ENCODE results near the gene CNOT9. TPM values are rescaled to one million over a fixed set of nuclear protein-coding genes. Genes with fewer than 3 reads are reported as not detected.

The CNOT9 gene
- total RNA-seq, 2 donors from 2014 or later, result 92.9 to 147 TPM

DNA sequence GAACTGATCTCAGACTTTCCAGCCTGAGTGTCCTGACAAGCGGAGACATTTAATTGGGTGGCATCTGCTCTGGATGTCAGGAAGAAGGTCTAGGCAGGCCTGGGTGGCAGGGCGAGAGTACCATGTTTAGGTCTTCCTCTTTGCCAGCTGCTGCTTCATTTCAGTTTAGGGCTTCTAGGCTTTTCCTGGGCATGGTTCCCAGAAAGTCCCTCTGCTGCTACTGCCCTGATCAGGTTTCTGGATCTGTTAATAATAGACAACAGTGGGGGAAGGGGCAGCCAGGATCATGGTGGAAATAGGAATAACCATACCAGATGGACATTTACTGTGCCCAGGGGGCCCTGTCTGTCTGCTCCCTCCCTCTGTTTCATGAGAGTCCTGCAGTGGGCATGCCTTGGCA lies 36.8 kb downstream of the CNOT9 start:
- no peaks in the 10 kb centered on the region for H3K9me3 Mint-ChIP-seq
- no peak overlapping the region for H3K4me3 Mint-ChIP-seq
- no peak overlapping the region for H3K27ac Mint-ChIP-seq
- ATAC-seq, result no peak
- peaks cover 17 to 18% of the 10 kb centered on the region in 2 donors for H3K27me3 Mint-ChIP-seq
- DNase-seq (ENCODE audit: low spot score), result no peak
- no peaks in the 10 kb centered on the region for H3K4me1 Mint-ChIP-seq (ENCODE audit: low read depth in 2 of 2)
- no peaks in the 10 kb centered on the region for H3K36me3 Mint-ChIP-seq

DNA sequence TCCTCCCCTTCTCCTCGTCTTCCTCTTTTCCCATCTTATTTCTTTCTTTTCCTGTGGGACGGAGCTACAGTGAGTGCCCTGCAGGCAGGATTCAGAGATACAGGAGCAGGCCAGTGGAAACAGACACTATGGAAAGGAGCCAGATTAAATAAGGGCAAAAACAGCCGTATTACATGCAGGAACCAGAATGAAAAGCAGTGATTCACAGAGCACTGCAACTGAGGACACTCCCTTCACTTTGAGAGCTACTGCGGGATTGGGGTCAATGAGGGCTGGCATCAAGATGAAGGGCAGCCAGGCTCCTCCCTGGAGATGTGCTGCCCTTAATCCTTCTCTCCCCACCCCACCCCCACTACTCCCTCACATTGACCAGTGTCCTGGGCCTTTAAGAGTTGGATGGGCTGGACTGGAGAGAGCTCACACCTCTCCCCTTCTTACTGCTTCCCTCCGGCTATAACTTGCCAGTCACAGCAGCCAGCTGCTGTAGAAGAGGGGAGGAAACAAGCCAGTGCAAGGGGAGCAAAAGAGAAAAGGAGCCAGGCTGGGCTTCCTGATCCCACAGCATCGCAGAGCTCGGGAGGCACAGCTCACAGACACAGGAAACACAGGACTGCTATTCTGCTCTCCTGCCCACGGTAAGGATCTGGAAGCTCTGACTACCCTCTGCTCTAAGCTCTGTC lies 38.9 kb downstream of the CNOT9 start, which contains the start of gene PLCD4:
PLCD4 (plus strand) TSS at position 464 of the 680 bp plus-strand sequence. CDS start 7,841 bp downstream, outside the sequence.
- H3K4me1 Mint-ChIP-seq (ENCODE audit: low read depth in 2 of 2), result no peaks in the 10 kb centered on the region
- H3K27me3 Mint-ChIP-seq, result peaks cover 17 to 18% of the 10 kb centered on the region in 2 donors
- ATAC-seq (peak in 1 of 2 donors; percentile 45), DNase-seq (ENCODE audit: low spot score) (no peak)
- no peaks in the 10 kb centered on the region for H3K9me3 Mint-ChIP-seq
- no peak within 1 kb of the TSS for H3K27ac Mint-ChIP-seq
- no peak within 1 kb of the TSS for H3K4me3 Mint-ChIP-seq
- H3K36me3 Mint-ChIP-seq, result no peaks in the 10 kb centered on the region

DNA sequence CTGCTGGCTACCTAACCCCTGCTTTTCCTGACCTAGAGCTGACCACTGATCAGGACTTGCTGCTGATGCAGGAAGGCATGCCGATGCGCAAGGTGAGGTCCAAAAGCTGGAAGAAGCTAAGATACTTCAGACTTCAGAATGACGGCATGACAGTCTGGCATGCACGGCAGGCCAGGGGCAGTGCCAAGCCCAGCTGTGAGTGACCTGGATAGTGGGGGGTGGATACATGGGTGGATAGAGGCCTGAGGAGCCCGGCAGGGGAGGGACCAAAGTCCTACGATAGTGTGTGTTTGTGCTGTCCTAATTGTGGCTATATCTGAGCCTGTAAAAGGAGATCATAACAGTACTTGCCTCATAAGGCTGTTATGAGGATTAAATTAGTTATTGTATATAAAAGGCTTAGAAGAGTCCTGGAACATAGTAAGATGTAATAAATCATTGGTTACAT lies 47.3 kb downstream of the CNOT9 start:
- Mint-ChIP-seq H3K27me3 (no peaks in the 10 kb centered on the region), H3K36me3 (no peaks in the 10 kb centered on the region), H3K4me3 (no peak overlapping the region), H3K27ac (no peak overlapping the region), H3K9me3 (no peaks in the 10 kb centered on the region), H3K4me1 (ENCODE audit: low read depth in 2 of 2) (no peaks in the 10 kb centered on the region)
- DNase-seq (ENCODE audit: low spot score) (no peak), ATAC-seq (peak in 1 of 2 donors; percentile 43)

DNA sequence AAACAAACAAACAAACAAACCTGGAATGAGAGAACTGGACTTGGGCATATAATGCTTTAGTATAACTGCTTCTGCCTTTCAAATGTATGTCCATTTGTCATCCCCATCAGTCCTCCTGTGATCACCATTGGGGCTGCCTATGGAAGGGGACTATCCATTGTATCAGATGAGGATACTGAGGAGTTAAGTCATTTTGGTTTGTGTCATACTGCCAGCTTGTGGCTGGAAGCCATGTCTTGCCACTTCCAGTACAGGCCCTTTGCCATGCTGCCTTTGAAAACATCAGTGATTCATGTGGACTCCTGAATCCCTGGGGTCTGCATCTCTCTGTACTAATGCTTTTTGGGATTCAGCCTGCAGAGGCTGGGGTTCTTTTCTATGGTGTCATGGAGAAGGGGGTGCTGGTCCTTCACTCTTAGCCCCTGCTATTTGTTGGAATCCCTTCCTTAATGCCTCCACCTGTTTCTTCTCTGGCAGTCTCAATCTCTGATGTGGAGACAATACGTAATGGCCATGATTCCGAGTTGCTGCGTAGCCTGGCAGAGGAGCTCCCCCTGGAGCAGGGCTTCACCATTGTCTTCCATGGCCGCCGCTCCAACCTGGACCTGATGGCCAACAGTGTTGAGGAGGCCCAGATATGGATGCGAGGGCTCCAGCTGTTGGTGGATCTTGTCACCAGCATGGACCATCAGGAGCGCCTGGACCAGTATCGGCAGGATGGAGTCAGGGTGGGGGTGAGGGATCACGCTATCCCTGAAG lies 49.6 kb downstream of the CNOT9 start:
- Mint-ChIP-seq H3K36me3 (no peaks in the 10 kb centered on the region), H3K4me3 (no peak overlapping the region), H3K9me3 (no peaks in the 10 kb centered on the region), H3K4me1 (ENCODE audit: low read depth in 2 of 2) (no peaks in the 10 kb centered on the region), H3K27ac (no peak overlapping the region), H3K27me3 (no peaks in the 10 kb centered on the region)
- ATAC-seq, result peak in 1 of 2 donors; percentile 31
- DNase-seq (ENCODE audit: low spot score), result no peak

DNA sequence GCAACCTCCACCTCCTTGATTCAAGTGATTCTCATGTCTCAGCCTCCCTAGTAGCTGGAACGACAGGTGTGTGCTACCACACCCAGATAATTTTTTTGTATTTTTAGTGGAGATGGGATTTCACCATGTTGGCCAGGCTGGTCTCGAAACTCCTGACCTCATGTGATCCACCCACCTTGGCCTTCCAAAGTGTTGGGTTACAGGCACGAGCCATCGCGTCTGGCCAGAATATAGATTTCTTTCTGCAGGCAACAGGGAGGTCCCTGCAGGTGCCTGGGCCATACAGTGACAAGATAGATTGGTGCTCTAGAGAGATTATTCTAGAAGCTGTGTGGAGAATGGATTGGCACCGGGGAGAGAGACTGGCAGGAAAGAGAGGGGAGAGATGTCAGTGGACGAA lies 52.4 kb downstream of the CNOT9 start:
- ATAC-seq (no peak), DNase-seq (ENCODE audit: low spot score) (no peak)
- Mint-ChIP-seq H3K36me3 (no peaks in the 10 kb centered on the region), H3K9me3 (no peaks in the 10 kb centered on the region), H3K27ac (no peak overlapping the region), H3K27me3 (no peaks in the 10 kb centered on the region), H3K4me3 (no peak overlapping the region), H3K4me1 (ENCODE audit: low read depth in 2 of 2) (no peaks in the 10 kb centered on the region)

DNA sequence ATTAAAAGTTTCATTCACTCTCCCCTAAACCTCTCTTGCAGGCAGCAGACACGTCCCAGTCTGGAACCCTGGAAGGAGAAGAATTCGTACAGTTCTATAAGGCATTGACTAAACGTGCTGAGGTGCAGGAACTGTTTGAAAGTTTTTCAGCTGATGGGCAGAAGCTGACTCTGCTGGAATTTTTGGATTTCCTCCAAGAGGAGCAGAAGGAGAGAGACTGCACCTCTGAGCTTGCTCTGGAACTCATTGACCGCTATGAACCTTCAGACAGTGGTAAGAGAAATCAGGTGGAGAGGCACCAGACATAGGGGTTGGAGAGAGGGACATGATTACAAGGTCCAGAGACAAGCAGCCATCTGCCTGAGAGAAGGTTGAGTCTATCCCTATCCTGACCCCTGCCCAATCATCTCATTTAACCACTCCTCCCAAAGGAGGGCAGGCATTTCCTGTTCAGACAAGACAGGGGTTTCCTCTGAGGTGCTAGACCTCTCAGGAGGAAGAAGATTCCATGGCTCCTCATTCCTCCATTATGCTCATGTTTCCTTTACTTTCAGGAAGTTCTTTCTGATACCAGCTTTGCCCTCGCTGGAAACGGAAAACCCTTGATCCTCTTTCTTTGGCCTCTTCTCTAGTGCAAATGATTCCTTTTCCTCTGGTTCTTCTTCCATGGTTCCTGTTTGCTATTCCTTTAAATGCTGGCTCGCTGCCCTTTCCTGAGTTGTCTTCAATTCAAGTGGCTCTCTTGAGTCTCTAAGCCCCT lies 54.1 kb downstream of the CNOT9 start:
- DNase-seq (ENCODE audit: low spot score), result no peak
- no peaks in the 10 kb centered on the region for H3K27me3 Mint-ChIP-seq
- no peaks in the 10 kb centered on the region for H3K36me3 Mint-ChIP-seq
- no peaks in the 10 kb centered on the region for H3K9me3 Mint-ChIP-seq
- H3K27ac Mint-ChIP-seq, result no peak overlapping the region
- H3K4me3 Mint-ChIP-seq, result no peak overlapping the region
- H3K4me1 Mint-ChIP-seq (ENCODE audit: low read depth in 2 of 2), result no peaks in the 10 kb centered on the region
- ATAC-seq, result peak in 1 of 2 donors; percentile 40

DNA sequence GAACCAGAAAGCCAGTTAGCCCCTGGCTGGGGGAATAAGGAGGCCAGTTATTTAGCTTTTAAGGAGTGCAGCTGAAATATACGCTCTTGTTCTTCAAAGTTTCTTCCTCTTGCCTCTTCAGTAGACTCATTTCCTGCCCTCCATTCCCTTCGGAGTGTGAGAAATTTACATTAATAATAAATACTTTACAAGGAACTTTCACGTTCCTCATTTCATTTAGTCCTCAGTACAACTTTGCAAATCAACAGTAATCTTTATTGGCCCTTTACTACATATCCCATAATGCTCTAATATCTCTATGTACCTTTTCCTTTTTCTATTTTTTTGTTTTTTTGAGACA lies 54.7 kb downstream of the CNOT9 start:
- ATAC-seq, result no peak
- Mint-ChIP-seq H3K27ac (no peak overlapping the region), H3K36me3 (no peaks in the 10 kb centered on the region), H3K4me3 (no peak overlapping the region), H3K27me3 (no peaks in the 10 kb centered on the region), H3K9me3 (no peaks in the 10 kb centered on the region), H3K4me1 (ENCODE audit: low read depth in 2 of 2) (no peaks in the 10 kb centered on the region)
- DNase-seq (ENCODE audit: low spot score), result no peak

DNA sequence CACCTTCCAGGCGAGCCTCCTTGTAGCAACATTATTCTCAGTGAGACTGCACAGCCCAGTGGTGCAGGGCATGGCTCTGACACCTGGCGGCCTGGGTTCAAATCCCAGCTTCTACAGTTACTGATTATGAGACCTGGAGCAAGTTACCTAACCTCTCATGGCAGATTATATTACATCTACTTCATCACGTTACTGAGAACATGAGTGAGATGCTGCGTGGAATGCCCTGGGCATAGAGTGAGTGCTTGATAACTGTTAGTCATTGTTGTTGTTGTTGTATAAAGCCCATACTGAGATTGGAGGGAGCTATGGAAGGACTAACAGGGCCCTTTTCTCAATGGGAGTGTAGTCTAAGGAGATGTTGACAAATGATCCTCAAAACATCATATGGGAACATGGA lies 57.7 kb downstream of the CNOT9 start:
- Mint-ChIP-seq H3K27me3 (no peaks in the 10 kb centered on the region), H3K27ac (no peak overlapping the region), H3K4me3 (no peak overlapping the region), H3K4me1 (ENCODE audit: low read depth in 2 of 2) (no peaks in the 10 kb centered on the region), H3K9me3 (no peaks in the 10 kb centered on the region), H3K36me3 (no peaks in the 10 kb centered on the region)
- DNase-seq (ENCODE audit: low spot score) (no peak), ATAC-seq (peak in 1 of 2 donors; percentile 36)

DNA sequence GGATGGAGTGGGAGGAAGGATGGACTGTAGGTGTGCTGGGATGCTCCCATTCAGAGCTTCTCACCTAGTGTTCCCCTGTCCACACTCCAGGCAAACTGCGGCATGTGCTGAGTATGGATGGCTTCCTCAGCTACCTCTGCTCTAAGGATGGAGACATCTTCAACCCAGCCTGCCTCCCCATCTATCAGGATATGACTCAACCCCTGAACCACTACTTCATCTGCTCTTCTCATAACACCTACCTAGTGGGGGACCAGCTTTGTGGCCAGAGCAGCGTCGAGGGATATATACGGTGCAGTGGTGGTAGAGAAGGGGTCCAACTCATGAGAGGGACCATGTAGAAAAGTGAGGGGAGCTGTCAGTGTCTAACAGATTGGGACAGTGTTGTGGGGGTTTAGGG lies 59.3 kb downstream of the CNOT9 start:
- Mint-ChIP-seq H3K4me3 (no peak overlapping the region), H3K27ac (no peak overlapping the region), H3K4me1 (ENCODE audit: low read depth in 2 of 2) (no peaks in the 10 kb centered on the region), H3K36me3 (no peaks in the 10 kb centered on the region), H3K27me3 (no peaks in the 10 kb centered on the region), H3K9me3 (no peaks in the 10 kb centered on the region)
- ATAC-seq (peak in 1 of 2 donors; percentile 73), DNase-seq (ENCODE audit: low spot score) (no peak)

DNA sequence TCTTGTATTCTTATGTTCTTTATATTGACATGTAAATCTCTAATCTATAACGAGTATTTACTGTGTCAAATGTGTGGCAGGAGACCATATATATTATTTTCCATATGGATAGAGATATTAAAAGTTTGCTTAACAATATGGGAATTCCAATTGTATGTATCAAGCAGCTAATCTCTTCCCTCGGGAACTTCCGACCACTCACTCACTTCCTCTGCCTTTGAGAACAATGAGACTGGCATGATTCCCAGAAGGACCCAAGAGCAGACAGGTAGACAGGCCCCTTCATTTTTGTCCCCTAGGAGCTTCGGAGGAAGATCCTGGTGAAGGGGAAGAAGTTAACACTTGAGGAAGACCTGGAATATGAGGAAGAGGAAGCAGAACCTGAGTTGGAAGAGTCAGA lies 63.2 kb downstream of the CNOT9 start:
- Mint-ChIP-seq H3K4me3 (no peak overlapping the region), H3K4me1 (ENCODE audit: low read depth in 2 of 2) (no peaks in the 10 kb centered on the region), H3K36me3 (peaks cover 3% of the 10 kb centered on the region), H3K27ac (no peak overlapping the region), H3K27me3 (no peaks in the 10 kb centered on the region), H3K9me3 (no peaks in the 10 kb centered on the region)
- ATAC-seq (no peak), DNase-seq (ENCODE audit: low spot score) (no peak)

DNA sequence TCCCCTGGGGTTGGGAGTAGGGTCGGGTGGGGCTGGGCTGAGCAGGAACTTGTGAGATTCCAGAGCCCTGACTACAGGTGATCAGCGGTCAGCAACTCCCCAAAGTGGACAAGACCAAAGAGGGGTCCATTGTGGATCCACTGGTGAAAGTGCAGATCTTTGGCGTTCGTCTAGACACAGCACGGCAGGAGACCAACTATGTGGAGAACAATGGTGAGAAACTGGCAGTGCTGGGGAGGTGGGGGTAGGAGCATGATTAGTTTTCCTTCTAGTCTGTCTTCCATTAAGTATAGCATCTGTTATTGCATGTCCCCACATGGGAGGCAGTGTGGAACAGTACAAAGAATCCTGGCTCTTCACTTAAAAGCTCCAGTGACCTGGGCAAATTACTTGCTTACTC lies 67.1 kb downstream of the CNOT9 start:
- Mint-ChIP-seq H3K27me3 (no peaks in the 10 kb centered on the region), H3K9me3 (no peaks in the 10 kb centered on the region), H3K4me1 (ENCODE audit: low read depth in 2 of 2) (no peaks in the 10 kb centered on the region), H3K4me3 (no peak overlapping the region), H3K27ac (no peak overlapping the region), H3K36me3 (peaks cover 14% of the 10 kb centered on the region)
- DNase-seq (ENCODE audit: low spot score) (no peak), ATAC-seq (no peak)

DNA sequence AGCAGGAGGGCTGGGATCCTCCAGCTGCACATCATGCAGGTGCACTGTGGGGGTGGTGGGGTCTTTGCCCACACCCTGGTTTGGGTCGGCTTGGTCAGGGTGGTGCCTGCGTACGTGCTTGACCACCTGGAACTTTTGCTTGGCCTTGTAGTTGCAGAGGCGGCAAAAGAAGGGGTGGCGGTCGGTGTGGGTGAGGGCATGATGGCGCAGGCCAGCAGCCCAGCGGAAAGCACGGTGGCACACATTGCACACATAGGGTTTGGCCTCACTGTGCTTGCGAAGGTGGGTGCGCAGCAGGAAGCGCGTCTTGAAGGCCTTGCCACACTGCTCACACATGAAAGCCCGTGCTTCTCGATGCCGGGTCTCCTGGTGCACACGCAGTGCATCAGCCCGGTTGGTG lies 69.7 kb downstream of the CNOT9 start:
- ATAC-seq, result no peak
- no peak for DNase-seq (ENCODE audit: low spot score)
- H3K27me3 Mint-ChIP-seq, result no peaks in the 10 kb centered on the region
- H3K27ac Mint-ChIP-seq, result no peak overlapping the region
- H3K9me3 Mint-ChIP-seq, result no peaks in the 10 kb centered on the region
- H3K4me3 Mint-ChIP-seq, result no peak overlapping the region
- no peaks in the 10 kb centered on the region for H3K4me1 Mint-ChIP-seq (ENCODE audit: low read depth in 2 of 2)
- peaks cover 14% of the 10 kb centered on the region for H3K36me3 Mint-ChIP-seq

DNA sequence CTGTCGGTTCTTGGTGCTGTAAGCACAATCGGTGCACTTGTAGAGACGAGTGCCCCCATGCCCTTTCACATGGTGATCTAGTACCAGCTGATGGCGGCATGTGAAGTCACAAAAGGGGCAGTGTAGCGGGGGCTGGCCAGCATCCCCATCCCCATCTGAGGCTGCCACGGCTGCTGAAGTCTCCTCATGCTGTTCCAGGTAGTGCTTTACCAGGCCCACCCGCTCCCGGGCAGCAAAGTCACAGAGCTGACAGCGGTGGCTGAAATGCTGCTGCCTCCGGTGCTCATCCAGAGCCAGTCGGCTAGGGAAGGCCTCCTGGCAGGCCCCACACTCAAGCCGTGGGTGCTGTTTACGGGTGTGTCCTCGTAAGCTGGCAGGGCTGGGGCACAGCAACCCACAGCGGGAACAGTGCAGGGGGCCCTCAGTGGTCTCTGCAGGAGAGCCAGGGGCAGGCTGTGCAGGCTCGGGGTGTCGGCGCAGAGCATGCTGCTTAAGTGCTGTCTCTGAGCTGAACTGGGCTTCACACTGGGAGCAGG lies 73.5 kb downstream of the CNOT9 start:
- ATAC-seq, result no peak
- H3K4me1 Mint-ChIP-seq (ENCODE audit: low read depth in 2 of 2), result no peaks in the 10 kb centered on the region

DNA sequence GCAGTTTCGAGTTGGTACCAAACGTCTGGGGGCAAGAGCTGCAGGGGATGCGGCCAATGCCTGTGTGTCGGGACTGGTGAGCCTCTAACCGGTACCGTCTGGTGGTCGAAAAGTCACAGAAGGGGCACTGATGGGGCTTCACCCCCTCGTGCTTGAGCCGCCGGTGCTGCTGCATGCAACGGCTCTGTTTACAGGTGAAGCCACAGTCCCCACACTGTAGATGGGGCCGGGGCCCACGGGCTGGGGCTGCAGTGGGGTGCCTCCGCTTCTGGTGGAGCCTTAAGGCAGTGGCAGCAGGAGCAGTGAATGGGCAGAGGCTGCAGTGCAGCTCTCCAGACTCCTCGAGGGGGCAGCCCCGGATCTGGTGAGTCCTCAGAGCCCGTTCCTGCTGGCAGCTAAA lies 74.1 kb downstream of the CNOT9 start:
- H3K4me1 Mint-ChIP-seq (ENCODE audit: low read depth in 2 of 2), result no peaks in the 10 kb centered on the region
- peaks cover 5% of the 10 kb centered on the region for H3K36me3 Mint-ChIP-seq
- no peaks in the 10 kb centered on the region for H3K27me3 Mint-ChIP-seq

More for the DNA sequence above, 73.5 kb downstream of the CNOT9 start:
- Mint-ChIP-seq H3K27ac (no peak overlapping the region), H3K27me3 (no peaks in the 10 kb centered on the region), H3K4me3 (no peak overlapping the region), H3K36me3 (peaks cover 8% of the 10 kb centered on the region), H3K9me3 (no peaks in the 10 kb centered on the region)
- no peak for DNase-seq (ENCODE audit: low spot score)

More for the DNA sequence above, 74.1 kb downstream of the CNOT9 start:
- no peak overlapping the region for H3K4me3 Mint-ChIP-seq
- H3K9me3 Mint-ChIP-seq, result no peaks in the 10 kb centered on the region
- peak in 1 of 2 donors; percentile 34 for ATAC-seq
- H3K27ac Mint-ChIP-seq, result no peak overlapping the region
- DNase-seq (ENCODE audit: low spot score), result no peak
